ENCODE data around the gene EXOSC1.
"Not testable (repeated sequence)": the region's sequence is repeated elsewhere in the genome, so short reads cannot be mapped to it uniquely, and the experiment has no call there.

The EXOSC1 gene

GRCh38 chr10:97445722-97446639, at the start of gene EXOSC1, which contains the start of gene ZDHHC16:
EXOSC1 (minus strand) TSS chr10:97446006; CDS start chr10:97445985, 21 bp downstream.
ZDHHC16 (plus strand) TSS chr10:97446175; CDS start chr10:97451676, 5,501 bp downstream.
- in situ Hi-C loops (cut with MboI; ENCODE audit: low sequenced_read_pairs) = no loop called here

GRCh38 chr10:97494863-97495506, 49.2 kb upstream of the EXOSC1 start:
- in situ Hi-C loops (cut with MboI; ENCODE audit: low sequenced_read_pairs) = no loop called here

- in situ Hi-C loops (cut with MboI; ENCODE audit: low sequenced_read_pairs) = no loop called here
Observed at GRCh38 chr10:97494151-97494550, 48.3 kb upstream of the EXOSC1 start.

GRCh38 chr10:97490592-97490991, 44.8 kb upstream of the EXOSC1 start:
- in situ Hi-C loops (cut with MboI; ENCODE audit: low sequenced_read_pairs) = no loop called here

GRCh38 chr10:97485647-97486281, 40.0 kb upstream of the EXOSC1 start:
- in situ Hi-C loops (cut with MboI; ENCODE audit: low sequenced_read_pairs) = no loop called here

- in situ Hi-C loops (cut with MboI; ENCODE audit: low sequenced_read_pairs) = no loop called here
Observed at GRCh38 chr10:97483921-97484320, 38.1 kb upstream of the EXOSC1 start.

GRCh38 chr10:97483506-97483905, 37.7 kb upstream of the EXOSC1 start:
- in situ Hi-C loops (cut with MboI; ENCODE audit: low sequenced_read_pairs) = no loop called here

- in situ Hi-C loops (cut with MboI; ENCODE audit: low sequenced_read_pairs) = no loop called here
Observed at GRCh38 chr10:97482381-97482780, 36.6 kb upstream of the EXOSC1 start.

GRCh38 chr10:97481071-97481470, 35.3 kb upstream of the EXOSC1 start:
- in situ Hi-C loops (cut with MboI; ENCODE audit: low sequenced_read_pairs) = no loop called here

GRCh38 chr10:97479939-97480338, 34.1 kb upstream of the EXOSC1 start:
- in situ Hi-C loops (cut with MboI; ENCODE audit: low sequenced_read_pairs) = no loop called here

- in situ Hi-C loops (cut with MboI; ENCODE audit: low sequenced_read_pairs) = not testable (repeated sequence)
Observed at GRCh38 chr10:97479410-97479809, 33.6 kb upstream of the EXOSC1 start.

- in situ Hi-C loops (cut with MboI; ENCODE audit: low sequenced_read_pairs) = no loop called here
Observed at GRCh38 chr10:97475936-97476594, 30.3 kb upstream of the EXOSC1 start.

GRCh38 chr10:97474918-97475317, 29.1 kb upstream of the EXOSC1 start:
- in situ Hi-C loops (cut with MboI; ENCODE audit: low sequenced_read_pairs) = no loop called here

- in situ Hi-C loops (cut with MboI; ENCODE audit: low sequenced_read_pairs) = not testable (repeated sequence)
Observed at GRCh38 chr10:97468781-97469180, 23.0 kb upstream of the EXOSC1 start.

- in situ Hi-C loops (cut with MboI; ENCODE audit: low sequenced_read_pairs) = no loop called here
Observed at GRCh38 chr10:97468162-97468561, 22.4 kb upstream of the EXOSC1 start.

GRCh38 chr10:97466755-97467154, 20.9 kb upstream of the EXOSC1 start:
- in situ Hi-C loops (cut with MboI; ENCODE audit: low sequenced_read_pairs) = no loop called here

- in situ Hi-C loops (cut with MboI; ENCODE audit: low sequenced_read_pairs) = no loop called here
Observed at GRCh38 chr10:97465982-97466381, 20.2 kb upstream of the EXOSC1 start.

- in situ Hi-C loops (cut with MboI; ENCODE audit: low sequenced_read_pairs) = no loop called here
Observed at GRCh38 chr10:97464226-97464625, 18.4 kb upstream of the EXOSC1 start.

GRCh38 chr10:97463363-97464132, 17.7 kb upstream of the EXOSC1 start:
- in situ Hi-C loops (cut with MboI; ENCODE audit: low sequenced_read_pairs) = no loop called here

GRCh38 chr10:97462309-97462708, 16.5 kb upstream of the EXOSC1 start:
- in situ Hi-C loops (cut with MboI; ENCODE audit: low sequenced_read_pairs) = no loop called here

Measured in HL-60/S4 treated with phorbol 12-myristate 13-acetate at 8.2 ng/mL for 4 days and 3 days (cell line).